Central memory CD8-positive, alpha-beta T cell (primary cell): ENCODE measurements around the gene ITGA11.

Experiments
- ATAC-seq: fragments of 150-1000 bp; cut with Tn5 transposase; replicated peaks from 2 replicates; pipeline ENCODE4 v1.10.0; 2022; ENCODE audit warnings: mild to moderate bottlenecking, moderate FRiP score, moderate number of reproducible peaks; ENCODE audit not compliant: poor library complexity, severe bottlenecking; ENCODE audit errors: extremely low read depth
- DNase-seq, 2 donors: peaks; one replicate each; pipeline ENCODE4 v3.0.0; 2021; ENCODE audit warnings: low spot score in 2 of 2
- H3K27ac Mint-ChIP-seq: one replicate; pipeline ENCODE4 v1.8.0; 2022; ENCODE audit warnings: low read depth, mild to moderate bottlenecking, moderate library complexity, mixed read lengths
- H3K27me3 Mint-ChIP-seq: one replicate; pipeline ENCODE4 v1.8.0; 2022; ENCODE audit warnings: mixed read lengths
- H3K36me3 Mint-ChIP-seq: one replicate; pipeline ENCODE4 v1.8.0; 2022; ENCODE audit warnings: mild to moderate bottlenecking, moderate library complexity, mixed read lengths; ENCODE audit not compliant: insufficient read depth
- H3K4me1 Mint-ChIP-seq: one replicate; pipeline ENCODE4 v1.8.0; 2022; ENCODE audit warnings: mixed read lengths
- H3K4me3 Mint-ChIP-seq: one replicate; pipeline ENCODE4 v1.8.0; 2022; ENCODE audit warnings: mild to moderate bottlenecking, moderate library complexity, mixed read lengths
- H3K9me3 Mint-ChIP-seq: one replicate; pipeline ENCODE4 v1.8.0; 2022; ENCODE audit warnings: mixed read lengths

The ITGA11 gene

GRCh38 chr15:68322796-68323195, 109.2 kb downstream of the ITGA11 start:
- Mint-ChIP-seq H3K4me3 (no peak overlapping the region), H3K27ac (no peak overlapping the region), H3K4me1 (peaks cover 9% of the 10 kb centered on the region), H3K27me3 (peaks cover 54% of the 10 kb centered on the region), H3K36me3 (no peaks in the 10 kb centered on the region), H3K9me3 (no peaks in the 10 kb centered on the region)
- ATAC-seq (no peak), DNase-seq (no peak)

- no peak overlapping the region for H3K4me3 Mint-ChIP-seq
- DNase-seq: no peak
- H3K27ac Mint-ChIP-seq: no peak overlapping the region
- H3K36me3 Mint-ChIP-seq: no peaks in the 10 kb centered on the region
- no peaks in the 10 kb centered on the region for H3K4me1 Mint-ChIP-seq
- peaks cover 54% of the 10 kb centered on the region for H3K27me3 Mint-ChIP-seq
- no peaks in the 10 kb centered on the region for H3K9me3 Mint-ChIP-seq
- ATAC-seq: no peak
Observed at GRCh38 chr15:68321229-68321628, 110.7 kb downstream of the ITGA11 start.

GRCh38 chr15:68319997-68320396, 112.0 kb downstream of the ITGA11 start:
- H3K27me3 Mint-ChIP-seq: peaks cover 52% of the 10 kb centered on the region
- no peaks in the 10 kb centered on the region for H3K36me3 Mint-ChIP-seq
- H3K4me1 Mint-ChIP-seq: no peaks in the 10 kb centered on the region
- no peaks in the 10 kb centered on the region for H3K9me3 Mint-ChIP-seq
- ATAC-seq (no peak), DNase-seq (no peak)
- H3K4me3 Mint-ChIP-seq: no peak overlapping the region
- H3K27ac Mint-ChIP-seq: no peak overlapping the region

DNA sequence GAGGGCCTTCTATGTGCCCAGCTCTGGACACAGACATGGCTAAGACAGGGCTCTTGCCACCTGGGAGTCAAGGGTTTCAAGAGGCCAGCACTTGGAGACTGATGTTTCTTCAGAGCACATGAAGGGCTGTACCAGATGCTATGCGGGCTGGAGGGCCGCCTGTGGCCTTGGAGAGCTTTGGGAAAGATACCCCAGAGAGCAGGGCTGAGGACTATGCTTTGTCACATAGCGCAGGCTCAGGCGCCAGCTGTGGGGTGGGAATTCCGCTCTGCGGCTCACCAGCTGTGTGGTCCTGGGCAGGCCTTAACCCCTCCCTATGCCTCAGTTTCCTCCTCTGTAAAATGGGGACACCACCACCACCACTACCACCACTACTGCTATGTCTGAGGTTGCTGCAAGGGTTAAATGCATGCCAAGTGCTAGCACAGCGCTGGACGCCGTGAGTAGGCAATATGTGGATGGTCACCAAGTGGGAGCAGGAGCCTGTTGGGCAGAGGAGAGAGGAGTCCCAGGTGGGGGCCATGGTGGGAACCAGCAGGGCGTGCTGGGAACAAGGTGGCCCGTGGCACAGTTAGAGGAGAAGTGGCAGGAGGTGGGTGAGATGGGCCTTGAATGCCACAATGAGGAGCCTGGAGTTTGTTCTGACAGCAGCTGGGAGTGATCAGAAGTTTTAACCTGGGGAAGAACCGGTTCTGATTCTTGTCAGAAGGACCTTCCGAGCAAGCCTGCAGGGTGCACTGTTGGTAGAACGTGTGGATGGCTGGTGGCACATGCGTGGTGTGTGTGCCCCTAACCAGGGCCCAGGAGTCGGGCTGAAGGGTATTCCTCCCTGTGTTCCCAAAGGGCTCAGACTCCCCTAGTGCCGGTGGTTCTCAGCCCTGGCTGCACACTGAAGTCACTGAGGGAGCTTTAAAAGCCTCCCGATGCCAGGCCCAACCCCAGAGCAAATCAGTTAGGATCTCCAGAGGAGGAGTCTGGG, 112.7 kb downstream of the ITGA11 start:
- DNase-seq (no peak), ATAC-seq (no peak)
- Mint-ChIP-seq H3K27ac (no peak overlapping the region), H3K9me3 (no peaks in the 10 kb centered on the region), H3K36me3 (no peaks in the 10 kb centered on the region), H3K4me1 (no peaks in the 10 kb centered on the region), H3K4me3 (no peak overlapping the region), H3K27me3 (peaks cover 52% of the 10 kb centered on the region)

- no peaks in the 10 kb centered on the region for H3K4me1 Mint-ChIP-seq
- peaks cover 53% of the 10 kb centered on the region for H3K27me3 Mint-ChIP-seq
- DNase-seq (no peak), ATAC-seq (no peak)
- no peaks in the 10 kb centered on the region for H3K9me3 Mint-ChIP-seq
- H3K4me3 Mint-ChIP-seq: no peak overlapping the region
- H3K27ac Mint-ChIP-seq: no peak overlapping the region
- H3K36me3 Mint-ChIP-seq: no peaks in the 10 kb centered on the region
Observed at GRCh38 chr15:68318008-68318835, 113.7 kb downstream of the ITGA11 start.

DNA sequence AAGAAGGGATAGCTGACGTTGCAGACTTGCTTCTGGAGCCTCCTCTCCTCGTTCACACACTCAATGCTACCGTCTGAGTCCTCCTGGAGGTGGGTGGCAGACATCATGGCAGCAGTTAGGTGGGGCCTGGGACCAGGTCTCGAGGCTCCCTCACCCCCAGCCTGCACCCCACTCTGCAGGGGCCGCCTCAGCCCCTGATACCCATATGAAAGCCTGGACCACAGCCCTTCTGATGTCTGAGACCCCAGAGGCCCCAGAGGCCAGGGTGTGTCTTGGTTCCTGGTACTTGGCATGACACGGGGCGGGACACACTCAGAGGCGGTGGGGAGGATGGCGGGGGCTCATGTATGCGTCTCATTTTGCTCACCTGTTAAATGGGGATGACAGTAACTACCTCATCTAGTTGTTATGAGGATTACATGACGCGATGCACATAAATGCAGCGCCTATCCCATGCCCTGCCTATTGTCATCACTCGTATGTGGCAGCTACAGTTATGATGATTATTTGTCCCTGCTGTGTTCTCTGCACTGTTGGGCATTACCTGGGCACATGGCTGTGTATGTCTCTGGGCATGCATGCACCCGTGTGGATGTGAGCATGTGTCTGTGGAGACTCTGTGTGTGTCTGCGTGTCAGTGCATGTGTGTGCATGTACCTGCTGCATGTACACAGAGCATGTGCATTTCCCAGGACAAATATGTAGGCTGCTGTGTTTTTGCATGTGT, 114.5 kb downstream of the ITGA11 start:
- Mint-ChIP-seq H3K36me3 (no peaks in the 10 kb centered on the region), H3K4me3 (no peak overlapping the region), H3K27ac (no peak overlapping the region), H3K9me3 (no peaks in the 10 kb centered on the region), H3K4me1 (no peaks in the 10 kb centered on the region), H3K27me3 (peaks cover 58% of the 10 kb centered on the region)
- ATAC-seq (no peak), DNase-seq (no peak)

- H3K4me3 Mint-ChIP-seq: no peak overlapping the region
- DNase-seq (no peak), ATAC-seq (no peak)
- H3K27ac Mint-ChIP-seq: no peak overlapping the region
- H3K36me3 Mint-ChIP-seq: no peaks in the 10 kb centered on the region
- H3K27me3 Mint-ChIP-seq: peaks cover 53% of the 10 kb centered on the region
- H3K4me1 Mint-ChIP-seq: no peaks in the 10 kb centered on the region
- H3K9me3 Mint-ChIP-seq: no peaks in the 10 kb centered on the region
Observed at GRCh38 chr15:68316061-68316804, 115.7 kb downstream of the ITGA11 start.

DNA sequence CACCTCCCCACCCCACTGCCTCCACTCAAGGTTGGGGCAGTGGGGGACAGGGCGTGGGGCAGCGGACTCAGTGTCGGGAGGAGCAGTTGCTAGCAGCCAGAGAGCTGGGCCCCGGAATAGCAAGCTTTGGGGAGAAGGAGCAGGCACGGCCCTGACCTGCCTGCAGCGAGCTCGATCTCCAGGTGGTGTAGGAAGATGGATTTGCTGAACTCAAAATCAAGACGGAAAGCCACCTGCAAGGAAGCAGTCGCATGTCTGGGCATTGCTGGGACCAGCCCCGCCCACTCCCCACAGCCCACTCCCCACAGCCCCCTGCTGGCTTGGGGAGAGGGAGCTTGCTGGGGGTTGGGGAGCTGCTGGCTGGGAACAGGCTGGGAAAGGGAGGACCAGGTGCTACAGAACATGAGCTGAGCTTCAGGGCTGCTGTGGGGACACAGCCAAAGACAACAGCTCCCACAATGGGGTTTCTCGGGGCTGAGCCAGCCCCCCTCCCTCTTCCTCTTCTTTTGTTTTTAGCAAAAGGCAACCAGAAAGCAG, 116.4 kb downstream of the ITGA11 start:
- DNase-seq: no peak
- no peak overlapping the region for H3K27ac Mint-ChIP-seq
- H3K9me3 Mint-ChIP-seq: no peaks in the 10 kb centered on the region
- no peak overlapping the region for H3K4me3 Mint-ChIP-seq
- no peak for ATAC-seq
- H3K27me3 Mint-ChIP-seq: peaks cover 60% of the 10 kb centered on the region
- H3K36me3 Mint-ChIP-seq: no peaks in the 10 kb centered on the region
- H3K4me1 Mint-ChIP-seq: no peaks in the 10 kb centered on the region

GRCh38 chr15:68315035-68315434, 116.9 kb downstream of the ITGA11 start:
- H3K36me3 Mint-ChIP-seq: no peaks in the 10 kb centered on the region

GRCh38 chr15:68314563-68314962, 117.4 kb downstream of the ITGA11 start:
- Mint-ChIP-seq H3K4me3 (no peak overlapping the region), H3K36me3 (no peaks in the 10 kb centered on the region), H3K27ac (no peak overlapping the region), H3K4me1 (no peaks in the 10 kb centered on the region), H3K9me3 (no peaks in the 10 kb centered on the region), H3K27me3 (peaks cover 60% of the 10 kb centered on the region)
- no peak for DNase-seq
- ATAC-seq: no peak

More at GRCh38 chr15:68315035-68315434, 116.9 kb downstream of the ITGA11 start:
- Mint-ChIP-seq H3K4me3 (no peak overlapping the region), H3K4me1 (no peaks in the 10 kb centered on the region), H3K27ac (no peak overlapping the region), H3K9me3 (no peaks in the 10 kb centered on the region), H3K27me3 (peaks cover 60% of the 10 kb centered on the region)
- ATAC-seq: no peak
- DNase-seq: no peak

DNA sequence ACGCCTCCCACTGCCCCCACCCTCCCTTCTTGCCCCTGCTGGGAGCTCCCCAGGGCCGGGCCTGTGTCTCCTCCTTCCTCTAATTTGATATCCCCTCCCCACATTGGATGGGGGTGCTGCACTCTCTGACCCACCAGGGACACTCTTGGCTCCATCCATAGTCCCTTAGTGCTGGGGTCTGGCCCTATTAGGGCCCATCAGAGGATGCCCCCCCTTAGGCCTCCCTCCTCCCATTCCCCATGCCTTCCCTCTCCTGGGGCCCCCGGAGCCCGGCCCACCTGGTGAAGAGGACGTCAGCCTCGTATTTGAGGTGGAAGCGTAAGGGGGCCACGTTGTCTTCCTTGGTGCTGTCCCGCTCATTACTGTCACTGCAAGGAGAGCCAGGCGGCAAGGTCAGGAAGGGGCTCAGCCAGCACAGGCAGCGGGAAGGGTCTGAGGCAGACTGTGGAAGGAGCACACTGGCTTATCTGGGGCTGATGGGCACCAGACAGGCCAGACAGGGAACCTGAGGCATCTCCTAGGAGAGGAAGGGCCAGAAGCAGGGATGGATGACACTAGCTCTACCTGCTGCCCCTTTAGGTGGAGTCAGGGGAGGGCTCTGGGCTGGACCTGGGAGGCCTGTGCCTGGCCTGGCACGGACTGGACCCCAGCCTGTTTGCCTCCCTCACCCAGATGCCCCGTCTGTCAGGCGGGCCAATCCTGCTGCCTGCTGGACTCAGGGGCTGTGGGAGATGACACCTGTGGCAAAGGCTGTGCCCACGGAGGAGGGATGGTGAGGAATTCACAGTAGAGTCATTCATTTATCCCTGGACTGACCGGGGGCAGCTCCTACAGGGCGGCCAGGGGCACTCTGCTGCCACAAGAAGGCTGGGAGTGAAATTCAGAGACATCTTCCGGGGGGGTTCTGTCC, 118.2 kb downstream of the ITGA11 start:
- Mint-ChIP-seq H3K4me1 (no peaks in the 10 kb centered on the region), H3K9me3 (no peaks in the 10 kb centered on the region), H3K36me3 (no peaks in the 10 kb centered on the region), H3K4me3 (no peak overlapping the region), H3K27me3 (peaks cover 60% of the 10 kb centered on the region), H3K27ac (no peak overlapping the region)
- no peak for ATAC-seq
- no peak for DNase-seq
